Measurements from ENCODE around the gene EIF2S3B.

Gene EIF2S3B

GRCh38 chr12:10554756-10555481 is 49.2 kb downstream of the EIF2S3B start:
- DNase-seq: no peak

- DNase-seq: no peak
Observed at GRCh38 chr12:10557329-10557728, 51.6 kb downstream of the EIF2S3B start.

GRCh38 chr12:10557766-10558165 is 52.1 kb downstream of the EIF2S3B start:
- no peak for DNase-seq

Measured in stimulated activated CD4-positive, alpha-beta T cell treated with anti-CD3 and anti-CD28 coated beads, Interleukin-2, amount 100 ng/mL, for 48 hours (primary cell).